Measurements from ENCODE around the gene NEUROG1.
A peak's percentile ranks its signal among the peaks of the same experiment; 100 is the strongest.

NEUROG1 gene

GRCh38 chr5:135489466-135490244 lies 46.1 kb downstream of the NEUROG1 start:
- ChIA-PET POLR2A (no interaction called here), CTCF (interaction anchor here (0.7 to 3.9 kb wide), 2 partner anchors 25 to 63 kb away, joined by 3 to 24 read pairs; no protein-coding TSS in a partner anchor)
- no peak overlapping the region for H3K4me3 ChIP-seq (ENCODE audit: low read depth, low read length)

DNA sequence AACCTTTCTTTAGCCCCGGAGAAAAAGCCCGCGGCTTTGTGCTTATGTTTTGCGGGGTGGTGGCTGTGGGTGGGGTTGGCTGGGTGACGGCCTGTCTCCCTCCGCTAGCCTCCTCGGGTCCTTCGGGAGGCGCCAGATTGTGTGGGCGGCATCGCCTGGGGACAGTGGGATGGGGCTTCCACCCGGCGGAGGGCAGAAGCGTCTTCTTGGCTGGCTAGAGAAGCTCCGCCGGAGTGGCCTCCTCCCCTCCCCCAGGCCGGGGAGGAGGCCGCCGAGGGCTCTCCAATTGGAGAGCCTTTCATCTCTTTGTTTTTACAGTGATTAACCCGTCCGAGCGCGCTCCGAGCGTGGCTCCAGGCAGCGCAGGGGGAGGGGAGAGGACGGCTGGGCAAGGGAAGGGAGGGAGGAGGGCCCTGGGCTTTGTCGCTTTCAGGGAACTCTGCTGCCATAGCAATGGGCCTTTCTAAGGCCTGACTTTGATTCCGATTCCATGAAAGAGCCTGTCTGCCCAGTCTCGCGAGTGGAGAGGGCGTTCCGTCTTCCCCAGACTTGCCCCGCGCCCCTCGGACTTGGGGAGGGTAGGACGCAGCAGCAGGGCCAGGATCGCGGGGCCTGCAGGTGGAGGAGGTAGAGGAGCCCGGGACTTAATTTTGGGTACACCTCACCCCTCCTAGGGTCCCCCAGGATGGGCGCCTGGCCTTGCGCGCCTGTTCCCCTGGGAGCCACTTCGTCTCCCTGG lies 46.9 kb downstream of the NEUROG1 start:
- H3K36me3 ChIP-seq (ENCODE audit: control insufficient read depth in 2 of 2, insufficient read depth in 1 of 2, low read length in 2 of 2): no peaks in the 10 kb centered on the region
- H3K9me3 ChIP-seq (ENCODE audit: control insufficient read depth, insufficient read depth, low read depth, low read length): no peaks in the 10 kb centered on the region
- peak overlapping the region; percentile 43 for H3K27ac ChIP-seq (ENCODE audit: extremely low read depth, low read depth, low read length)
- peak overlapping the region; percentile 6; the same call in 1 of the 2 replicates for H3K4me3 ChIP-seq (ENCODE audit: low read depth, low read length)
- H3K4me1 ChIP-seq (ENCODE audit: control insufficient read depth, insufficient read depth, low read length): peaks cover 18% of the 10 kb centered on the region
- ChIA-PET CTCF (interaction anchor here (0.6 to 4.0 kb wide), 8 partner anchors 22 to 371 kb away, joined by 3 to 26 read pairs (median 8); no protein-coding TSS in a partner anchor), POLR2A (interaction anchor here (1.0 kb wide), 1 partner anchor 9 kb away, joined by 3 read pairs; no protein-coding TSS in a partner anchor)
- no peak for TF ChIP-seq ZNF707 (tag by site-specific recombination; IDR thresholded peaks at IDR 0.05)
- peak; percentile 95 for TF ChIP-seq ZFHX2 (tag by site-specific recombination; conservative IDR thresholded peaks at IDR 0.05)
- TF ChIP-seq KLF10 (tag by site-specific recombination; IDR thresholded peaks at IDR 0.05): no peak
- no peak for TF ChIP-seq ZNF654 (tag by site-specific recombination; IDR thresholded peaks at IDR 0.05; ENCODE audit: low read depth)
- TF ChIP-seq PATZ1 (tag by site-specific recombination; IDR thresholded peaks at IDR 0.05): peak; percentile 82
- TF ChIP-seq, protein P1, sequence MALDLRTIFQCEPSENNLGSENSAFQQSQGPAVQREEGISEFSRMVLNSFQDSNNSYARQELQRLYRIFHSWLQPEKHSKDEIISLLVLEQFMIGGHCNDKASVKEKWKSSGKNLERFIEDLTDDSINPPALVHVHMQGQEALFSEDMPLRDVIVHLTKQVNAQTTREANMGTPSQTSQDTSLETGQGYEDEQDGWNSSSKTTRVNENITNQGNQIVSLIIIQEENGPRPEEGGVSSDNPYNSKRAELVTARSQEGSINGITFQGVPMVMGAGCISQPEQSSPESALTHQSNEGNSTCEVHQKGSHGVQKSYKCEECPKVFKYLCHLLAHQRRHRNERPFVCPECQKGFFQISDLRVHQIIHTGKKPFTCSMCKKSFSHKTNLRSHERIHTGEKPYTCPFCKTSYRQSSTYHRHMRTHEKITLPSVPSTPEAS (tag by site-specific recombination; IDR thresholded peaks at IDR 0.05): no peak
- TF ChIP-seq ZNF362 (tag by site-specific recombination; IDR thresholded peaks at IDR 0.05): no peak
- no peak for TF ChIP-seq ZNF24 (tag by site-specific recombination; IDR thresholded peaks at IDR 0.05)
- TF ChIP-seq ZNF223 (tag by site-specific recombination; IDR thresholded peaks at IDR 0.05): no peak
- TF ChIP-seq REPIN1 (tag by site-specific recombination; IDR thresholded peaks at IDR 0.05; ENCODE audit: low read depth): no peak
- TF ChIP-seq ZEB2 (tag by site-specific recombination; IDR thresholded peaks at IDR 0.05): peak; percentile 77
- TF ChIP-seq ZBTB21 (tag by site-specific recombination; IDR thresholded peaks at IDR 0.05): no peak
- no peak for TF ChIP-seq ZNF544 (tag by site-specific recombination; IDR thresholded peaks at IDR 0.05)
- TF ChIP-seq RBAK (tag by site-specific recombination; IDR thresholded peaks at IDR 0.05): no peak
- TF ChIP-seq SP2 (tag by site-specific recombination; IDR thresholded peaks at IDR 0.05): peak; percentile 79
- TF ChIP-seq, protein P2, sequence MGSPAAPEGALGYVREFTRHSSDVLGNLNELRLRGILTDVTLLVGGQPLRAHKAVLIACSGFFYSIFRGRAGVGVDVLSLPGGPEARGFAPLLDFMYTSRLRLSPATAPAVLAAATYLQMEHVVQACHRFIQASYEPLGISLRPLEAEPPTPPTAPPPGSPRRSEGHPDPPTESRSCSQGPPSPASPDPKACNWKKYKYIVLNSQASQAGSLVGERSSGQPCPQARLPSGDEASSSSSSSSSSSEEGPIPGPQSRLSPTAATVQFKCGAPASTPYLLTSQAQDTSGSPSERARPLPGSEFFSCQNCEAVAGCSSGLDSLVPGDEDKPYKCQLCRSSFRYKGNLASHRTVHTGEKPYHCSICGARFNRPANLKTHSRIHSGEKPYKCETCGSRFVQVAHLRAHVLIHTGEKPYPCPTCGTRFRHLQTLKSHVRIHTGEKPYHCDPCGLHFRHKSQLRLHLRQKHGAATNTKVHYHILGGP (tag by site-specific recombination; IDR thresholded peaks at IDR 0.05): no peak
- peak; percentile 70 for TF ChIP-seq ZNF423 (tag by site-specific recombination; IDR thresholded peaks at IDR 0.05)
- 0 out of 2 replicates have a peak, but pooled peaks have one; percentile 48 for TF ChIP-seq ZSCAN23 (tag by site-specific recombination; IDR thresholded peaks at IDR 0.05)
- peak; percentile 69; the same call in 1 of the 2 replicates for TF ChIP-seq KLF16 (tag by site-specific recombination; IDR thresholded peaks at IDR 0.05)
- TF ChIP-seq OSR2 (tag by site-specific recombination; IDR thresholded peaks at IDR 0.05): peak; percentile 45; the same call in 1 of the 2 replicates
- TF ChIP-seq ZNF274 (IDR thresholded peaks at IDR 0.05; ENCODE audit: low read length): no peak
- no peak for TF ChIP-seq ZNF274 (tag by site-specific recombination; IDR thresholded peaks at IDR 0.05; ENCODE audit: borderline replicate concordance)
- no peak for TF ChIP-seq ZNF112 (tag by site-specific recombination; IDR thresholded peaks at IDR 0.05)

More at GRCh38 chr5:135489466-135490244, 46.1 kb downstream of the NEUROG1 start:
- H3K36me3 ChIP-seq (ENCODE audit: control insufficient read depth in 2 of 2, insufficient read depth in 1 of 2, low read length in 2 of 2): no peaks in the 10 kb centered on the region
- peaks cover 18% of the 10 kb centered on the region for H3K4me1 ChIP-seq (ENCODE audit: control insufficient read depth, insufficient read depth, low read length)
- H3K9me3 ChIP-seq (ENCODE audit: control insufficient read depth, insufficient read depth, low read depth, low read length): no peaks in the 10 kb centered on the region
- H3K27ac ChIP-seq (ENCODE audit: extremely low read depth, low read depth, low read length): peak overlapping the region; percentile 43; the same call in 1 of the 2 replicates
- no peak for TF ChIP-seq ZNF768 (tag by site-specific recombination; IDR thresholded peaks at IDR 0.05)

Data from HEK293 (cell line).